ENCODE measurements around the gene DCANP1. TPM values are rescaled to one million over a fixed set of nuclear protein-coding genes. Genes with fewer than 3 reads are reported as not detected.

The DCANP1 gene
- total and polyA plus RNA-seq, 9 of the 15 experiments (the other 6 are each of a cell fraction or from before 2014, with no cell fraction given), result not detected

DNA sequence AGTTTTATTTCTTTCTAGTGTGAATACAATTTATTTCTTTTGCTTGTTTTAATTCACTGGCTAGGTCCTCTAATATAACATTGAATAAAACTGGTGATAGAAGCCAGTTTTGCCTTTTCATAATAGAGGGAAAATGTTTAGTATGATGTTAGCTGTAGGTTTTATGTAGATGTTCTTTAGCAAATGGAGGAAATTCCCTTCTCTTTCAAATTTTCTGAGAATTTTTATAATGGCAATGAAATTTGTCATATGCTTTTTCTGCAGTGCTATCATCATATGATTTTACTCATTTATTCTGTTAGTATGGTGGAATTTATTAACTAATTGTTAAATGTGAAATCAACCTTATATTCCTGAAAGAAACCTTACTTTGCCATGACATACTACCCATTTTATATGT lies 30.1 kb downstream of the DCANP1 start (continued):
- TF ChIP-seq, protein P1, sequence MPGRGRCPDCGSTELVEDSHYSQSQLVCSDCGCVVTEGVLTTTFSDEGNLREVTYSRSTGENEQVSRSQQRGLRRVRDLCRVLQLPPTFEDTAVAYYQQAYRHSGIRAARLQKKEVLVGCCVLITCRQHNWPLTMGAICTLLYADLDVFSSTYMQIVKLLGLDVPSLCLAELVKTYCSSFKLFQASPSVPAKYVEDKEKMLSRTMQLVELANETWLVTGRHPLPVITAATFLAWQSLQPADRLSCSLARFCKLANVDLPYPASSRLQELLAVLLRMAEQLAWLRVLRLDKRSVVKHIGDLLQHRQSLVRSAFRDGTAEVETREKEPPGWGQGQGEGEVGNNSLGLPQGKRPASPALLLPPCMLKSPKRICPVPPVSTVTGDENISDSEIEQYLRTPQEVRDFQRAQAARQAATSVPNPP (IDR thresholded peaks at IDR 0.05; ENCODE audit: borderline replicate concordance, insufficient read depth, insufficient read length), result no peak
- TF ChIP-seq SPI1 (IDR thresholded peaks at IDR 0.05; ENCODE audit: borderline replicate concordance, low read depth, low read length) (no peak), NONO (IDR thresholded peaks at IDR 0.05; ENCODE audit: low read depth in 2 of 2, low read length in 1 of 2) (no peak), TRIM28 (IDR thresholded peaks at IDR 0.05) (no peak), ELF4 (CRISPR knock-in tag; IDR thresholded peaks at IDR 0.05) (no peak), SLC30A9 (CRISPR knock-in tag; IDR thresholded peaks at IDR 0.05) (no peak), GTF2F1 (IDR thresholded peaks at IDR 0.05; ENCODE audit: low read depth, low read length) (no peak), SETDB1 (IDR thresholded peaks at IDR 0.05; ENCODE audit: low read length) (no peak)
- TF ChIP-seq, protein P2, sequence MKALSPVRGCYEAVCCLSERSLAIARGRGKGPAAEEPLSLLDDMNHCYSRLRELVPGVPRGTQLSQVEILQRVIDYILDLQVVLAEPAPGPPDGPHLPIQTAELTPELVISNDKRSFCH (CRISPR knock-in tag; IDR thresholded peaks at IDR 0.05), result no peak
- TF ChIP-seq, protein P2 (tag; IDR thresholded peaks at IDR 0.05), result no peak
- TF ChIP-seq, protein P3, sequence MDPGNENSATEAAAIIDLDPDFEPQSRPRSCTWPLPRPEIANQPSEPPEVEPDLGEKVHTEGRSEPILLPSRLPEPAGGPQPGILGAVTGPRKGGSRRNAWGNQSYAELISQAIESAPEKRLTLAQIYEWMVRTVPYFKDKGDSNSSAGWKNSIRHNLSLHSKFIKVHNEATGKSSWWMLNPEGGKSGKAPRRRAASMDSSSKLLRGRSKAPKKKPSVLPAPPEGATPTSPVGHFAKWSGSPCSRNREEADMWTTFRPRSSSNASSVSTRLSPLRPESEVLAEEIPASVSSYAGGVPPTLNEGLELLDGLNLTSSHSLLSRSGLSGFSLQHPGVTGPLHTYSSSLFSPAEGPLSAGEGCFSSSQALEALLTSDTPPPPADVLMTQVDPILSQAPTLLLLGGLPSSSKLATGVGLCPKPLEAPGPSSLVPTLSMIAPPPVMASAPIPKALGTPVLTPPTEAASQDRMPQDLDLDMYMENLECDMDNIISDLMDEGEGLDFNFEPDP (CRISPR knock-in tag; IDR thresholded peaks at IDR 0.05), result no peak
- TF ChIP-seq, protein P4, sequence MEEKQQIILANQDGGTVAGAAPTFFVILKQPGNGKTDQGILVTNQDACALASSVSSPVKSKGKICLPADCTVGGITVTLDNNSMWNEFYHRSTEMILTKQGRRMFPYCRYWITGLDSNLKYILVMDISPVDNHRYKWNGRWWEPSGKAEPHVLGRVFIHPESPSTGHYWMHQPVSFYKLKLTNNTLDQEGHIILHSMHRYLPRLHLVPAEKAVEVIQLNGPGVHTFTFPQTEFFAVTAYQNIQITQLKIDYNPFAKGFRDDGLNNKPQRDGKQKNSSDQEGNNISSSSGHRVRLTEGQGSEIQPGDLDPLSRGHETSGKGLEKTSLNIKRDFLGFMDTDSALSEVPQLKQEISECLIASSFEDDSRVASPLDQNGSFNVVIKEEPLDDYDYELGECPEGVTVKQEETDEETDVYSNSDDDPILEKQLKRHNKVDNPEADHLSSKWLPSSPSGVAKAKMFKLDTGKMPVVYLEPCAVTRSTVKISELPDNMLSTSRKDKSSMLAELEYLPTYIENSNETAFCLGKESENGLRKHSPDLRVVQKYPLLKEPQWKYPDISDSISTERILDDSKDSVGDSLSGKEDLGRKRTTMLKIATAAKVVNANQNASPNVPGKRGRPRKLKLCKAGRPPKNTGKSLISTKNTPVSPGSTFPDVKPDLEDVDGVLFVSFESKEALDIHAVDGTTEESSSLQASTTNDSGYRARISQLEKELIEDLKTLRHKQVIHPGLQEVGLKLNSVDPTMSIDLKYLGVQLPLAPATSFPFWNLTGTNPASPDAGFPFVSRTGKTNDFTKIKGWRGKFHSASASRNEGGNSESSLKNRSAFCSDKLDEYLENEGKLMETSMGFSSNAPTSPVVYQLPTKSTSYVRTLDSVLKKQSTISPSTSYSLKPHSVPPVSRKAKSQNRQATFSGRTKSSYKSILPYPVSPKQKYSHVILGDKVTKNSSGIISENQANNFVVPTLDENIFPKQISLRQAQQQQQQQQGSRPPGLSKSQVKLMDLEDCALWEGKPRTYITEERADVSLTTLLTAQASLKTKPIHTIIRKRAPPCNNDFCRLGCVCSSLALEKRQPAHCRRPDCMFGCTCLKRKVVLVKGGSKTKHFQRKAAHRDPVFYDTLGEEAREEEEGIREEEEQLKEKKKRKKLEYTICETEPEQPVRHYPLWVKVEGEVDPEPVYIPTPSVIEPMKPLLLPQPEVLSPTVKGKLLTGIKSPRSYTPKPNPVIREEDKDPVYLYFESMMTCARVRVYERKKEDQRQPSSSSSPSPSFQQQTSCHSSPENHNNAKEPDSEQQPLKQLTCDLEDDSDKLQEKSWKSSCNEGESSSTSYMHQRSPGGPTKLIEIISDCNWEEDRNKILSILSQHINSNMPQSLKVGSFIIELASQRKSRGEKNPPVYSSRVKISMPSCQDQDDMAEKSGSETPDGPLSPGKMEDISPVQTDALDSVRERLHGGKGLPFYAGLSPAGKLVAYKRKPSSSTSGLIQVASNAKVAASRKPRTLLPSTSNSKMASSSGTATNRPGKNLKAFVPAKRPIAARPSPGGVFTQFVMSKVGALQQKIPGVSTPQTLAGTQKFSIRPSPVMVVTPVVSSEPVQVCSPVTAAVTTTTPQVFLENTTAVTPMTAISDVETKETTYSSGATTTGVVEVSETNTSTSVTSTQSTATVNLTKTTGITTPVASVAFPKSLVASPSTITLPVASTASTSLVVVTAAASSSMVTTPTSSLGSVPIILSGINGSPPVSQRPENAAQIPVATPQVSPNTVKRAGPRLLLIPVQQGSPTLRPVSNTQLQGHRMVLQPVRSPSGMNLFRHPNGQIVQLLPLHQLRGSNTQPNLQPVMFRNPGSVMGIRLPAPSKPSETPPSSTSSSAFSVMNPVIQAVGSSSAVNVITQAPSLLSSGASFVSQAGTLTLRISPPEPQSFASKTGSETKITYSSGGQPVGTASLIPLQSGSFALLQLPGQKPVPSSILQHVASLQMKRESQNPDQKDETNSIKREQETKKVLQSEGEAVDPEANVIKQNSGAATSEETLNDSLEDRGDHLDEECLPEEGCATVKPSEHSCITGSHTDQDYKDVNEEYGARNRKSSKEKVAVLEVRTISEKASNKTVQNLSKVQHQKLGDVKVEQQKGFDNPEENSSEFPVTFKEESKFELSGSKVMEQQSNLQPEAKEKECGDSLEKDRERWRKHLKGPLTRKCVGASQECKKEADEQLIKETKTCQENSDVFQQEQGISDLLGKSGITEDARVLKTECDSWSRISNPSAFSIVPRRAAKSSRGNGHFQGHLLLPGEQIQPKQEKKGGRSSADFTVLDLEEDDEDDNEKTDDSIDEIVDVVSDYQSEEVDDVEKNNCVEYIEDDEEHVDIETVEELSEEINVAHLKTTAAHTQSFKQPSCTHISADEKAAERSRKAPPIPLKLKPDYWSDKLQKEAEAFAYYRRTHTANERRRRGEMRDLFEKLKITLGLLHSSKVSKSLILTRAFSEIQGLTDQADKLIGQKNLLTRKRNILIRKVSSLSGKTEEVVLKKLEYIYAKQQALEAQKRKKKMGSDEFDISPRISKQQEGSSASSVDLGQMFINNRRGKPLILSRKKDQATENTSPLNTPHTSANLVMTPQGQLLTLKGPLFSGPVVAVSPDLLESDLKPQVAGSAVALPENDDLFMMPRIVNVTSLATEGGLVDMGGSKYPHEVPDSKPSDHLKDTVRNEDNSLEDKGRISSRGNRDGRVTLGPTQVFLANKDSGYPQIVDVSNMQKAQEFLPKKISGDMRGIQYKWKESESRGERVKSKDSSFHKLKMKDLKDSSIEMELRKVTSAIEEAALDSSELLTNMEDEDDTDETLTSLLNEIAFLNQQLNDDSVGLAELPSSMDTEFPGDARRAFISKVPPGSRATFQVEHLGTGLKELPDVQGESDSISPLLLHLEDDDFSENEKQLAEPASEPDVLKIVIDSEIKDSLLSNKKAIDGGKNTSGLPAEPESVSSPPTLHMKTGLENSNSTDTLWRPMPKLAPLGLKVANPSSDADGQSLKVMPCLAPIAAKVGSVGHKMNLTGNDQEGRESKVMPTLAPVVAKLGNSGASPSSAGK (IDR thresholded peaks at IDR 0.05), result no peak
